SK-N-SH (cell line): Measurements from ENCODE around the gene COX10. TPM values are rescaled to one million over a fixed set of nuclear protein-coding genes. Genes with fewer than 3 reads are reported as not detected.
A peak's percentile ranks its signal among the peaks of the same experiment; 100 is the strongest.

Experiments used
- CTCF ChIA-PET: fragments of 300-600, 350-600 bp; formaldehyde crosslinking; extraction: SDS; loops from one replicate; lab custom pipeline; 2021; lab: Yijun Ruan, JAX
- POLR2A ChIA-PET: fragments of 350-600 bp; sonication (Branson Sonifier 250); formaldehyde crosslinking; extraction: SDS; loops from one replicate; lab custom pipeline; 2020; ENCODE audit warnings: antibody characterized with exemption, inconsistent platforms; lab: Yijun Ruan, JAX
- DNase-seq: peaks from one replicate; pipeline ENCODE4 v3.0.0; 2012
- H2AFZ ChIP-seq: fragments of 200-600 bp; sonication (generic); 2 replicates; pipeline ENCODE4 v1.8.1; 2016; ENCODE audit warnings: antibody characterized with exemption, mild to moderate bottlenecking, low read depth
- H3F3A ChIP-seq: fragments of 200-600 bp; sonication (generic); replicated peaks from 2 replicates; pipeline ENCODE3; 2016; ENCODE audit warnings: antibody characterized with exemption, mild to moderate bottlenecking; ENCODE audit not compliant: insufficient read depth
- H3K27ac ChIP-seq, 2 experiments: fragments of 200-500 bp in 1 of 2; fragments of 200-600 bp in 1 of 2; sonication (Bioruptor generic) in 1 of 2; sonication (generic), shearing (Covaris generic) in 1 of 2; 2 replicates each; pipeline versions ENCODE4 v1.5.1 to v1.6.1; 2014 to 2016; ENCODE audit warnings: low read depth in 2 of 2, inconsistent platforms in 1 of 2, low read length in 1 of 2, mild to moderate bottlenecking in 1 of 2, mixed read lengths in 1 of 2
- H3K27me3 ChIP-seq: fragments of 200-600 bp; sonication (generic), shearing (Covaris generic); 2 replicates; pipeline ENCODE4 v1.6.1; 2016; ENCODE audit warnings: mixed run types; ENCODE audit not compliant: insufficient read depth
- H3K36me3 ChIP-seq, 2 experiments: fragments of 200-500 bp in 1 of 2; fragments of 200-600 bp in 1 of 2; sonication (Bioruptor generic) in 1 of 2; sonication (generic) in 1 of 2; replicated peaks in 1 of 2; 2 replicates each; pipeline versions ENCODE3 to v1.5.1; 2014 to 2016; ENCODE audit warnings: low read length in 1 of 2, mild to moderate bottlenecking in 1 of 2; ENCODE audit not compliant: insufficient read depth in 2 of 2, control insufficient read depth in 1 of 2
- H3K4me1 ChIP-seq, 2 experiments: fragments of 200-500 bp in 1 of 2; fragments of 200-600 bp in 1 of 2; sonication (Bioruptor generic) in 1 of 2; sonication (generic), shearing (Covaris generic) in 1 of 2; 2 replicates each; pipeline versions ENCODE4 v1.5.1 to v1.6.1; 2014 to 2016; ENCODE audit warnings: low read depth in 1 of 2, low read length in 1 of 2, mixed run types in 1 of 2; ENCODE audit not compliant: insufficient read depth in 2 of 2, control insufficient read depth in 1 of 2
- H3K4me2 ChIP-seq: fragments of 200-600 bp; sonication (generic), shearing (Covaris generic); 2 replicates; pipeline ENCODE4 v1.6.1; 2017; ENCODE audit warnings: mixed run types
- H3K4me3 ChIP-seq, 2 experiments: fragments of 200-500 bp in 1 of 2; fragments of 200-600 bp in 1 of 2; sonication (Bioruptor generic) in 1 of 2; sonication (generic), shearing (Covaris generic) in 1 of 2; 2 replicates each; pipeline versions ENCODE4 v1.5.1 to v1.8.1; 2014 to 2016; ENCODE audit warnings: low read depth in 2 of 2, inconsistent platforms in 1 of 2, low read length in 1 of 2, mild to moderate bottlenecking in 1 of 2, mixed read lengths in 1 of 2, moderate library complexity in 1 of 2
- H3K79me2 ChIP-seq: fragments of 200-600 bp; sonication (generic); 2 replicates; pipeline ENCODE4 v1.8.1; 2017; ENCODE audit warnings: mild to moderate bottlenecking; ENCODE audit not compliant: insufficient read depth
- H3K9ac ChIP-seq: fragments of 200-600 bp; sonication (generic); 2 replicates; pipeline ENCODE4 v1.6.1; 2017; ENCODE audit warnings: mixed run types
- H3K9me2 ChIP-seq: fragments of 200-600 bp; sonication (generic); 2 replicates; pipeline ENCODE4 v1.6.1; 2017; ENCODE audit warnings: mixed run types
- H3K9me3 ChIP-seq: fragments of 200-600 bp; sonication (generic); 2 replicates; pipeline ENCODE4 v1.6.1; 2017; ENCODE audit warnings: mixed run types, mild to moderate bottlenecking, moderate library complexity
- H4K20me1 ChIP-seq: fragments of 200-600 bp; sonication (generic); 2 replicates; pipeline ENCODE4 v1.6.1; 2017; ENCODE audit warnings: mild to moderate bottlenecking, mixed run types; ENCODE audit not compliant: insufficient read depth
- ELF1 ChIP-seq: IDR thresholded peaks from 2 replicates; pipeline ENCODE4 v1.4.0; 2012
- EP300 ChIP-seq, 2 experiments: IDR thresholded peaks; 2 replicates each; pipeline versions ENCODE4 v1.4.0 to v1.6.1; 2012; ENCODE audit warnings: borderline replicate concordance in 1 of 2, low read depth in 1 of 2, low read length in 1 of 2
- EZH2phosphoT487 ChIP-seq: fragments of 200-600 bp; sonication (generic); IDR thresholded peaks from 2 replicates; pipeline ENCODE4 v1.6.1; 2017; ENCODE audit warnings: low read depth, mixed run types, mild to moderate bottlenecking, antibody characterized with exemption, moderate library complexity, borderline replicate concordance
- FOXJ3 ChIP-seq: sonication (generic); formaldehyde crosslinking; IDR thresholded peaks from 2 replicates; pipeline ENCODE4 v1.5.1; 2020; ENCODE audit warnings: mild to moderate bottlenecking, missing genetic modification reagents
- GABPA ChIP-seq: IDR thresholded peaks from 2 replicates; pipeline ENCODE4 v1.4.0; 2012; ENCODE audit warnings: low read depth, mild to moderate bottlenecking
- GATA2 ChIP-seq: sonication (generic); formaldehyde crosslinking; IDR thresholded peaks from 2 replicates; pipeline ENCODE4 v1.5.0; 2020; ENCODE audit warnings: mild to moderate bottlenecking, missing genetic modification reagents
- MXI1 ChIP-seq: IDR thresholded peaks from 2 replicates; pipeline ENCODE4 v1.6.1; 2012; ENCODE audit warnings: mild to moderate bottlenecking, low read depth, low read length, improper control_type of control experiment
- PBX3 ChIP-seq: IDR thresholded peaks from 2 replicates; pipeline ENCODE4; 2012
- RCOR1 ChIP-seq: fragments of 150-350 bp; IDR thresholded peaks from 2 replicates; pipeline ENCODE4 v1.6.1; 2017; ENCODE audit warnings: antibody characterized with exemption, low read length
- REST ChIP-seq: IDR thresholded peaks from 2 replicates; pipeline ENCODE4 v1.6.1; 2012; ENCODE audit warnings: mild to moderate bottlenecking, low read depth, low read length, moderate library complexity
- SIN3A ChIP-seq: IDR thresholded peaks from 2 replicates; pipeline ENCODE4 v1.6.1; 2012; ENCODE audit warnings: low read depth, mild to moderate bottlenecking, low read length, moderate library complexity, borderline replicate concordance
- SMC3 ChIP-seq: IDR thresholded peaks from 2 replicates; pipeline ENCODE4 v1.6.1; 2012; ENCODE audit warnings: low read depth, low read length, improper control_type of control experiment
- TAF1 ChIP-seq: IDR thresholded peaks from 2 replicates; pipeline ENCODE4 v1.6.1; 2012; ENCODE audit warnings: low read depth, mild to moderate bottlenecking, low read length, moderate library complexity, borderline replicate concordance
- TEAD4 ChIP-seq: IDR thresholded peaks from 2 replicates; pipeline ENCODE4 v1.4.0; 2012; ENCODE audit warnings: mild to moderate bottlenecking, borderline replicate concordance; ENCODE audit not compliant: insufficient read depth
- USF2 ChIP-seq: fragments of 150-350 bp; IDR thresholded peaks from 2 replicates; pipeline ENCODE4 v1.6.1; 2017; ENCODE audit warnings: antibody characterized with exemption, low read length, low read depth, borderline replicate concordance
- WGBS: methylation state at CpG from one replicate; pipeline ENCODE4 v1.1.6; 2017; ENCODE audit warnings: low lambda C conversion rate; 5-methylcytosine and 5-hydroxymethylcytosine counted together
- polyA plus RNA-seq, 3 experiments: library from polyadenylated mRNA; depleted of rRNA; stranded (reverse); fragments of >200 nt; gene quantifications; 2 replicates each; pipeline ENCODE4 v1.2.3, GENCODE V29; 2012
- TF ChIP-seq, protein P1 (sequence below): IDR thresholded peaks from 2 replicates; pipeline ENCODE4 v1.4.0; 2012; ENCODE audit warnings: low read depth, borderline replicate concordance
- TF ChIP-seq, protein P2 (sequence below): IDR thresholded peaks from 2 replicates; pipeline ENCODE4 v1.4.0; 2012; ENCODE audit warnings: low read depth

The COX10 gene
- polyA plus RNA-seq, 1 of the 3 experiments (the other 2 are of a cell fraction): 8.7 TPM

DNA sequence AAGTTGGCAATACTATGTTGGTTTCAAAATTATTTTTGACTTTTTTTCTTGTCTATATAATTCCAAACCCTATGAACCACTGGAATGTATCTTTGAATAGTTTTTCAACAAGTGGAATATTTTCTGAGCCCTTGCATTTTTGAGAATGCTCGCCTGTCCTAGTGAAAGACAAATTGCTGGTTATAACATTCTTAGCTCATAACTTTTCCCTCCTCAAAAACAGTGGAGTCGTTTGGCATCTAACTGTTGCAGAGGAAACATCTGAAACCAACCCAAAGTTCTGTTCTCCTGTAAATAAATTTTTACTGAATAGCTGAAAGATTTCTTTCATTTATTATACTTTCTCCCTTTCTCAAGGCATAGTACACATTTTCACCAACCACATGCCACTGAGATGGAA, 11.3 kb upstream of the COX10 start:
- POLR2A ChIA-PET: no interaction called here
- WGBS: 48% methylated on average over 2 of the region's 2 CpGs
- DNase-seq: no peak

DNA sequence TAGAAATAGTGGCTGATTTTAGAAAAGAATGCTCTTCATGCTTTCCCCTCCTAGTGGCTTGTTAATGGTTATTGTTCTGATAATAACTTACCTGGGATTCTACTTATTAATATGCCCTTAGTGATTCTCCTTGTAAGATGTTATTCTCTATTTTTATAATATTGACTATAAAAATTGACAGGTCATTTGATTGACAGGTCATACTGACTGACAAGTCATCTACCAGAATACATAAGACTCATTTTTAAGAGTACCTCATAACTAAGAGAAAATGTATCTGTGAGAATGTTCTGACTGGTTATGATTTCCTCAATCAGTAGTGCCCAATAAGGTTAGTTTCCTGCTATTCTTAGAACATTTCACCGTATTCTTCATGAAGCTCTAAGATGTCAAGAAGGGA, 8.6 kb upstream of the COX10 start:
- H3K27ac ChIP-seq: peak overlapping the region in 1 of 2 experiments; percentile 93; a peak in 2 of 4 replicates
- WGBS: 89% methylated on average over 1 of the region's 1 CpG
- POLR2A ChIA-PET: no interaction called here
- TF ChIP-seq GATA2 (CRISPR knock-in tag): no peak
- TF ChIP-seq, protein P1, sequence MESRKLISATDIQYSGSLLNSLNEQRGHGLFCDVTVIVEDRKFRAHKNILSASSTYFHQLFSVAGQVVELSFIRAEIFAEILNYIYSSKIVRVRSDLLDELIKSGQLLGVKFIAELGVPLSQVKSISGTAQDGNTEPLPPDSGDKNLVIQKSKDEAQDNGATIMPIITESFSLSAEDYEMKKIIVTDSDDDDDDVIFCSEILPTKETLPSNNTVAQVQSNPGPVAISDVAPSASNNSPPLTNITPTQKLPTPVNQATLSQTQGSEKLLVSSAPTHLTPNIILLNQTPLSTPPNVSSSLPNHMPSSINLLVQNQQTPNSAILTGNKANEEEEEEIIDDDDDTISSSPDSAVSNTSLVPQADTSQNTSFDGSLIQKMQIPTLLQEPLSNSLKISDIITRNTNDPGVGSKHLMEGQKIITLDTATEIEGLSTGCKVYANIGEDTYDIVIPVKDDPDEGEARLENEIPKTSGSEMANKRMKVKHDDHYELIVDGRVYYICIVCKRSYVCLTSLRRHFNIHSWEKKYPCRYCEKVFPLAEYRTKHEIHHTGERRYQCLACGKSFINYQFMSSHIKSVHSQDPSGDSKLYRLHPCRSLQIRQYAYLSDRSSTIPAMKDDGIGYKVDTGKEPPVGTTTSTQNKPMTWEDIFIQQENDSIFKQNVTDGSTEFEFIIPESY: no peak
- TF ChIP-seq USF2: no peak
- no peak for TF ChIP-seq MXI1
- no peak for TF ChIP-seq EZH2phosphoT487
- TF ChIP-seq GABPA: no peak
- no peak for TF ChIP-seq TAF1
- TF ChIP-seq RCOR1: no peak
- no peak for TF ChIP-seq ELF1
- TF ChIP-seq TEAD4: no peak
- TF ChIP-seq REST: no peak
- no peak for TF ChIP-seq FOXJ3 (CRISPR knock-in tag)
- TF ChIP-seq, protein P2, sequence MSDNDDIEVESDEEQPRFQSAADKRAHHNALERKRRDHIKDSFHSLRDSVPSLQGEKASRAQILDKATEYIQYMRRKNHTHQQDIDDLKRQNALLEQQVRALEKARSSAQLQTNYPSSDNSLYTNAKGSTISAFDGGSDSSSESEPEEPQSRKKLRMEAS: no peak
- no peak for TF ChIP-seq SIN3A

More for the DNA sequence above, 11.3 kb upstream of the COX10 start:
- Histone ChIP-seq H3K9me2 (no peaks in the 10 kb centered on the region), H4K20me1 (no peaks in the 10 kb centered on the region), H3K4me3 (no peak overlapping the region), H3K9me3 (no peaks in the 10 kb centered on the region), H2AFZ (no peak overlapping the region), H3K9ac (no peak overlapping the region), H3K36me3 (peaks cover 4 to 9% of the 10 kb centered on the region in 2 experiments), H3K4me1 (peaks cover 0 to 16% of the 10 kb centered on the region in 2 experiments; a peak in 3 of 4 replicates), H3K27me3 (no peaks in the 10 kb centered on the region), H3K79me2 (peaks cover 43% of the 10 kb centered on the region), H3K27ac (peak overlapping the region in 1 of 2 experiments; percentile 21; a peak in 2 of 4 replicates), H3F3A (peaks cover 27% of the 10 kb centered on the region), H3K4me2 (no peak overlapping the region)
- TF ChIP-seq SMC3 (no peak), EP300 (IDR thresholded peaks at IDR 0.05; ENCODE audit: borderline replicate concordance in 1 of 2, low read depth in 1 of 2, low read length in 1 of 2) (peak in 1 of 2 experiments; percentile 30; a peak in 1 of 4 replicates), PBX3 (peak; percentile 62)
- CTCF ChIA-PET: interaction anchor here (0.6 to 1.3 kb wide), 3 partner anchors 10 to 934 kb away, joined by 3 read pairs; no protein-coding TSS in a partner anchor

More for the DNA sequence above, 8.6 kb upstream of the COX10 start:
- Histone ChIP-seq H3K27me3 (no peaks in the 10 kb centered on the region), H2AFZ (no peak overlapping the region), H3K36me3 (peaks cover 12 to 13% of the 10 kb centered on the region in 2 experiments), H3K4me1 (peaks cover 0 to 24% of the 10 kb centered on the region in 2 experiments; a peak in 3 of 4 replicates), H3K9ac (no peak overlapping the region), H3K4me3 (no peak overlapping the region), H4K20me1 (no peaks in the 10 kb centered on the region), H3F3A (peaks cover 29% of the 10 kb centered on the region), H3K4me2 (no peak overlapping the region), H3K79me2 (peaks cover 55% of the 10 kb centered on the region), H3K9me3 (no peaks in the 10 kb centered on the region), H3K9me2 (no peaks in the 10 kb centered on the region)
- no peak for DNase-seq
- CTCF ChIA-PET: interaction anchor here (1.1 kb wide), 1 partner anchor 1029 kb away, joined by 3 read pairs; no protein-coding TSS in a partner anchor
